GM21447 (cell line): ENCODE measurements around the gene LANCL1.

Source experiments
- ATAC-seq: cut with Tn5 transposase; IDR thresholded peaks from one replicate; pipeline ENCODE4 v1.9.1; 2021; ENCODE audit not compliant: unreplicated experiment

The LANCL1 gene

GRCh38 chr2:210399440-210400041 lies 77.0 kb downstream of the LANCL1 start:
- ATAC-seq: no peak

GRCh38 chr2:210392469-210392881 lies 84.1 kb downstream of the LANCL1 start:
- ATAC-seq: no peak

GRCh38 chr2:210389856-210390255 lies 86.7 kb downstream of the LANCL1 start:
- no peak for ATAC-seq

- no peak for ATAC-seq
Observed at GRCh38 chr2:210388148-210388547, 88.4 kb downstream of the LANCL1 start.

- ATAC-seq: no peak
Observed at GRCh38 chr2:210387074-210387473, 89.5 kb downstream of the LANCL1 start.
